GM12865 (cell line): ENCODE data around the gene MTCH1.

Experiments used
- DNase-seq: peaks from one replicate; pipeline ENCODE4 v3.0.0; 2010; ENCODE audit warnings: low read depth
- H3K4me3 ChIP-seq: 2 replicates; pipeline ENCODE4 v1.5.1; 2011; ENCODE audit warnings: mild to moderate bottlenecking, low read depth, low read length, control low read depth
- TF ChIP-seq, protein P1 (sequence below): IDR thresholded peaks from 2 replicates; pipeline ENCODE4 v1.5.1; 2011; ENCODE audit warnings: low read length, control low read depth, low read depth, inconsistent platforms; ENCODE audit not compliant: insufficient read depth; ENCODE audit errors: missing control alignments

MTCH1 gene

GRCh38 chr6:37015532-37015931 lies 29.5 kb upstream of the MTCH1 start:
- DNase-seq, result no peak
- H3K4me3 ChIP-seq, result no peak overlapping the region
- TF ChIP-seq, protein P1, sequence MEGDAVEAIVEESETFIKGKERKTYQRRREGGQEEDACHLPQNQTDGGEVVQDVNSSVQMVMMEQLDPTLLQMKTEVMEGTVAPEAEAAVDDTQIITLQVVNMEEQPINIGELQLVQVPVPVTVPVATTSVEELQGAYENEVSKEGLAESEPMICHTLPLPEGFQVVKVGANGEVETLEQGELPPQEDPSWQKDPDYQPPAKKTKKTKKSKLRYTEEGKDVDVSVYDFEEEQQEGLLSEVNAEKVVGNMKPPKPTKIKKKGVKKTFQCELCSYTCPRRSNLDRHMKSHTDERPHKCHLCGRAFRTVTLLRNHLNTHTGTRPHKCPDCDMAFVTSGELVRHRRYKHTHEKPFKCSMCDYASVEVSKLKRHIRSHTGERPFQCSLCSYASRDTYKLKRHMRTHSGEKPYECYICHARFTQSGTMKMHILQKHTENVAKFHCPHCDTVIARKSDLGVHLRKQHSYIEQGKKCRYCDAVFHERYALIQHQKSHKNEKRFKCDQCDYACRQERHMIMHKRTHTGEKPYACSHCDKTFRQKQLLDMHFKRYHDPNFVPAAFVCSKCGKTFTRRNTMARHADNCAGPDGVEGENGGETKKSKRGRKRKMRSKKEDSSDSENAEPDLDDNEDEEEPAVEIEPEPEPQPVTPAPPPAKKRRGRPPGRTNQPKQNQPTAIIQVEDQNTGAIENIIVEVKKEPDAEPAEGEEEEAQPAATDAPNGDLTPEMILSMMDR, result no peak

GRCh38 chr6:37014667-37015066 lies 28.7 kb upstream of the MTCH1 start:
- TF ChIP-seq, protein P1, result no peak
- H3K4me3 ChIP-seq, result no peak overlapping the region
- no peak for DNase-seq

GRCh38 chr6:37013516-37014491 lies 27.8 kb upstream of the MTCH1 start:
- TF ChIP-seq, protein P1, result no peak
- H3K4me3 ChIP-seq, result no peak overlapping the region
- DNase-seq, result no peak

GRCh38 chr6:37011656-37012378 lies 25.8 kb upstream of the MTCH1 start:
- TF ChIP-seq, protein P1, result no peak
- no peak overlapping the region for H3K4me3 ChIP-seq
- no peak for DNase-seq

DNA sequence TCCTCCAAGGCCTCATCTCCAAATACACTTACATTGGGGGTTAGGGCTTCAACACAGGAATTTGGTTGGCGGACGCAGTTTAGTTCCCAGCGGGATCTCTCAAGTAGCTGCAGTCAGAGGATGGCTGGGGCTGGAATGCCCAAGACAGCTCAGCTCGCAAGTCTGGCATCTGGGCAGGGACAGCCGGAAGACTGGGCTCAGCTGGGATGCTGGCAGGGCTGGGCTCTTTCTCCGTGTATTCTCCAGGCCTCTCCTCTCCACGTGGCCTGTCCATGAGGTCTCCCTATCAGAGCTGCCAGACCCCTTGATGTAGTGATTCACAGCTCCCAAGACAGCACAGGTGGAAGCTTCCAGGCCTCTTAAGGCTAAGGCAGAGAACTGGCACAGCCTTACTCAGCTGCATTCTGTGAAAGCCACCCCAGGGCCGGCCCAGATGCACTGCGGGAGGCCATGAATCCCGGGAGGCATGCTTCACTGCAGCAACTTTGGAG lies 24.5 kb upstream of the MTCH1 start:
- TF ChIP-seq, protein P1, result no peak
- H3K4me3 ChIP-seq, result no peak overlapping the region
- DNase-seq, result no peak

- H3K4me3 ChIP-seq, result peak overlapping the region; percentile 78
- TF ChIP-seq, protein P1, result no peak
- no peak for DNase-seq
Measured at GRCh38 chr6:37008484-37009465, 22.8 kb upstream of the MTCH1 start.
